Activated CD8-positive, alpha-beta memory T cell treated with anti-CD3 and anti-CD28 coated beads for 4 hours (primary cell): Measurements from ENCODE around the gene HSFX2.
"Not testable (repeated sequence)": the region's sequence is repeated elsewhere in the genome, so short reads cannot be mapped to it uniquely, and the experiment has no call there.

Source experiments
- DNase-seq, 2 donors: peaks; one replicate each; pipeline ENCODE4 v3.0.0-alpha.2; 2020; ENCODE audit warnings: low read depth in 2 of 2

HSFX2 gene

GRCh38 chrX:149587359-149587758, 7.8 kb downstream of the HSFX2 start, which contains the start of gene MAGEA9B:
Gene MAGEA9B, minus strand, starts transcription at chrX:149587459. Its CDS starts 4,280 bp downstream, at chrX:149583179.
- DNase-seq: not testable (repeated sequence)

DNA sequence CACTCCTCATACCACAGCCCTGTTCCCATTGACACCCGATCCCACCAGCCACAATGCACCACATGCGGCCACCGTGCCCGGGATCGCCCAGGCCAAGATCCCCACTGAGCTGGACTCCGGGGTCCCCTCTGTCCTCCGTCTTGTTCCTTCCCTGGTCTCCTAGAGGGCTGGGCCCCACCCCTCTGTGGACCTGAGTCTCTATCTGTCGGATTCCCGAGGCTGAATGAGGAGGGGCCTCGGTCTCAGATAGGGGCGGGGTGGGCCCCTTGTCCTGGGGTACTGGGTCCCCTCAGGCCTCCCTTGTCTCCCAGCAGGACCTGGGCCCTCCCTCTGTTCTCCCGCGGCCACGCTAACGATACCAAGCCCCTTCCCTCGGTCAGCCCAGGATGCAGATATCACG, 9.5 kb downstream of the HSFX2 start:
- not testable (repeated sequence) for DNase-seq

DNA sequence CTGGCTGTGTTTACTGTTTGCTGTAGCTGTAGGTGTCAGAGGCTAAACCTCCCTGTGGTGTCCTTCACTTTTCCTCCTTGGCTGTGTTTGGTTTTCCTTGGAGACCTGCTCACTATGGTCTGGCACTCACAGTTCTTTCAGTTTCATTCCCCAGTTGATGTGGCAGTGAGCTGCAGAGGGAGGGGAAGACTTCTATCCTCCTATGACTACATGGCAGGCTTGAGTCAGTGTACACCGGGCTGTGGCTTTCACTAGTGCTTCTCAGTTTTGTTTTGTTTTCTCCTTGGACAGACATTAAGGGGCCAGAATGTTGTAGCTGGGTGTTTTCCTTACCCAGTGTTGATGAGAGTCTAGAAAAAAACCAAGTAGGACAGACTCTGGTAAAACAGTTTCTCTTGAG, 21.7 kb downstream of the HSFX2 start:
- DNase-seq: not testable (repeated sequence)

GRCh38 chrX:149572743-149573142, 22.4 kb downstream of the HSFX2 start:
- no peak for DNase-seq

GRCh38 chrX:149571770-149572169, 23.3 kb downstream of the HSFX2 start:
- no peak for DNase-seq

DNA sequence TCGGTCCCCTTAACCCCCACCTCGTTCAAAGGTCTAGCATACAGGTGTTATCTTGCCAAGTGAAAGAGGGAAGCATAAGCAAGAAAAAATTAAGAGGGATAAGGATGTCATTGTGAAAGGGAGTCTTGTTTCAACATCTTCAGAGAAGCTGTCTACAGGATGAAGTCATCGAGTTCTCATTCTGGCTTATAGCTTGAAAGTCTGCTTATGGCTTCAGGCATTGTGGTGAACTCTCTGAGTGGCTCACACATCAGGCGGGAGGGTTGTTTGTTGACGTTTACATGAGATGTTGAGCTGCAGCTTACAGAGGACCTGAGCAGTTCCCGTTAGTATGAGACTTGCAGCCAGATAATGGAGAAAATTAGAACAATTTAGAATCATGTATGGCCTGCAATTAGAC, 24.4 kb downstream of the HSFX2 start:
- DNase-seq: no peak

- DNase-seq: no peak
Measured at GRCh38 chrX:149569770-149570169, 25.3 kb downstream of the HSFX2 start.

- no peak for DNase-seq
Measured at GRCh38 chrX:149568701-149569296, 26.3 kb downstream of the HSFX2 start.

DNA sequence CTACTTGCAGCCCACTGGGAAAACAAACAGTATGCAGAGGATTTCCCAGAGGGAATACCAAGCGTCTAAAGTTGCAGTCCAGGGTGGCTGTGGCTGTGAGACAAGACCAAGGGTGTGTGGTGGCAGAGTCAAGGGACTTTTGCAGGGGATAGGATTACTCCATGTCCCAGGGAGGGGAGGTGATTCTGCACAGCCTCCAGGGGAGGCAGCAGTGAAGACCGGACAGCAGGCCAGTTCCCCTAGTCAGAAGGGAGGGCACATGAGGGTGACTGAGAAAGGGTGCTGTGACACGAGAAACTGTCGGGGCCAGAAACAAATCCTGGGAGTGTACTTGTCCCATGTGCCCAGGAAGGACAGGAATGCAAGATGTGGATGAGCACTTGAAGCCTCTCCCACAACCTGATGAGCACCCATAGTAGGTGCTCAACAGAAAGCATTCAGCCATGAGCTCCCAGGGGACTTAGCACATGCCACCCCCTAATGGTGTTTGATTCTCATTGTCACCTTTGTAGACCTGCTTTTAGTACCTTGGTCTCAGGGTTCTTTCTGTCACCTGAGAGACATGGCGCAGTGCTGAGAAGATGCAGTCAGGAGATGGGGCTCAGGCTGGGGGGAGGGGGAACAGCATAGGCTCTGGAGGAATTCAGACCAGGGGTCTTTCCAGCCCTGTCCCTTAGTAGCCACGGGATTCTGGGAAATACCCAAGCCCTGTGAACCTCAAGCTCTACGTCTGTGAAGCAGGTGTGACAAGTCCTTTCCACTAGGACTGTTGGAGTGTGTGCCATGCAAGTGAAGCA, 27.3 kb downstream of the HSFX2 start:
- DNase-seq: no peak

DNA sequence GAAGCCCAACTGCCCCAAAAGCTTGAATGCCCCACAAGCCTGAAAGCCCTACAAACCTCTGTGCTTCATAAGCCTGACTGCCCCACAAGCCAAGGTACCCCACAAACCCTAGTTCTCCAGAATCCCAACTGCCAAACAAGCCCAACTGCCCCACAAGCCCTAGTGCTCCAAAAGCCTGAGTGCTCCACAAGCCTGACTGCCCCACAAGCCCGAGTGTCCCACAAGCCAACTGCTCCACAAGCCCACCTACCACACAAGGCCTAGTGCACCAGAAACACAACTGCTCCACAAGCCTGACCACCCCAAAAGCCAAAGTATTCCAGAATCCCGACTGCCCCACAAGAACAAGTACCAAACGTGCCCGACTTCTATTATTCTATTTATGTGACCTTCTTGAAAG, 31.8 kb downstream of the HSFX2 start:
- DNase-seq: no peak

DNA sequence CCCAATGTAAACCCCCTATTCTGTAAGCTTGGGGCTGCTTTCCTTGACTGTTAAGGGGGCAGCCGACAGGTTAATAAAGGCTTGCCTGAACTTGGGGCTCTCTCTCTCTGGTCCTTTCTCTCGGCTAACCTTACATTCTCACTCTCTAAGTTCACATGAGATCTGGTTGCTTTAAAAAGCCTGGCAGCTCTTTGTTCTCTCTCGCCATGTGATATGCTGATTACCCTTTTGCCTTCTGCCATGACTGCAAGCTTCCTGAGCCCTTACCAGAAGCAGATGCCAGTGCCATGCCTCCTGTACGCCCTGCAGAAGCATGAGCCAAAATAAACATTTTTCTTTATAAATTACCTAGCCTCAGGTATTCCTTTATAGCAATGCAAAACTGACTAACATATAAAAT, 39.9 kb downstream of the HSFX2 start:
- DNase-seq: not testable (repeated sequence)

GRCh38 chrX:149551939-149552248, 43.2 kb downstream of the HSFX2 start:
- not testable (repeated sequence) for DNase-seq

DNA sequence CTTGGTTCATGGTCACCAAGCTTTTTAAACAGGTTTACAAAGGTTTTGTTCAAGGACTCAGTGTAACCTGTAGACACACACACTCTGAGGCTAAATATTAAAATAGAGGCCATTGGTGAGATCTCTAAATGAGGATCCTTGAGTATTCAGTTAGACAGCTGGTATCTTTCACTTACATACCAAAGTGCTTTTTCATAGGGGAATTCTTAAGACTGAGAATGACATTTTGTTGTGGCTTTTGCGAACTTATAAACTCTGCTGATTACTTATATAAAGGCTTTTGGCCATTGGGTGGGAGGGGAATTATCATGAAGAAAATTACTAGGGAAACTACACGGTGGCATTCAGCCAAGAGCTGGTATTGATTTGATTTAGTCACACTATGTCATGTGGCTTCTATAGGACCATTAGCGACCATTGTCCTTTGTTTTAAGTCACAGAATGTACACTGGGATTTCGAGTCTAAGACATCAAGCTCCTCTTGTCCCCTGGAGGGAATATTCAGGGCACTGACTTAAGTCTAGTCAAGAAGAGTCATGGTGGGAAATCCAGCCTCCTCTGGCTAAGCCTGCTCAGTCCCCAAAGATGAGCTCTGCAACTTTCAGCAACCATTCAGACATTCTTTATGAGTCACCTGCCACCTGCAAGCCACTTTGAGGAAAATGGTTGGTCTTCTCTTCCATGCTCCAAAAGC, 43.7 kb downstream of the HSFX2 start:
- not testable (repeated sequence) for DNase-seq

GRCh38 chrX:149550454-149550853, 44.7 kb downstream of the HSFX2 start:
- DNase-seq: not testable (repeated sequence)

GRCh38 chrX:149549701-149550100, 45.4 kb downstream of the HSFX2 start, which contains the start of gene HSFX3:
Gene HSFX3, minus strand, starts transcription at chrX:149549924. Its CDS starts 72 bp downstream, at chrX:149549852.
- not testable (repeated sequence) for DNase-seq

- DNase-seq: not testable (repeated sequence)
Measured at GRCh38 chrX:149547782-149548181, 47.3 kb downstream of the HSFX2 start.

GRCh38 chrX:149546962-149547361, 48.2 kb downstream of the HSFX2 start:
- not testable (repeated sequence) for DNase-seq

DNA sequence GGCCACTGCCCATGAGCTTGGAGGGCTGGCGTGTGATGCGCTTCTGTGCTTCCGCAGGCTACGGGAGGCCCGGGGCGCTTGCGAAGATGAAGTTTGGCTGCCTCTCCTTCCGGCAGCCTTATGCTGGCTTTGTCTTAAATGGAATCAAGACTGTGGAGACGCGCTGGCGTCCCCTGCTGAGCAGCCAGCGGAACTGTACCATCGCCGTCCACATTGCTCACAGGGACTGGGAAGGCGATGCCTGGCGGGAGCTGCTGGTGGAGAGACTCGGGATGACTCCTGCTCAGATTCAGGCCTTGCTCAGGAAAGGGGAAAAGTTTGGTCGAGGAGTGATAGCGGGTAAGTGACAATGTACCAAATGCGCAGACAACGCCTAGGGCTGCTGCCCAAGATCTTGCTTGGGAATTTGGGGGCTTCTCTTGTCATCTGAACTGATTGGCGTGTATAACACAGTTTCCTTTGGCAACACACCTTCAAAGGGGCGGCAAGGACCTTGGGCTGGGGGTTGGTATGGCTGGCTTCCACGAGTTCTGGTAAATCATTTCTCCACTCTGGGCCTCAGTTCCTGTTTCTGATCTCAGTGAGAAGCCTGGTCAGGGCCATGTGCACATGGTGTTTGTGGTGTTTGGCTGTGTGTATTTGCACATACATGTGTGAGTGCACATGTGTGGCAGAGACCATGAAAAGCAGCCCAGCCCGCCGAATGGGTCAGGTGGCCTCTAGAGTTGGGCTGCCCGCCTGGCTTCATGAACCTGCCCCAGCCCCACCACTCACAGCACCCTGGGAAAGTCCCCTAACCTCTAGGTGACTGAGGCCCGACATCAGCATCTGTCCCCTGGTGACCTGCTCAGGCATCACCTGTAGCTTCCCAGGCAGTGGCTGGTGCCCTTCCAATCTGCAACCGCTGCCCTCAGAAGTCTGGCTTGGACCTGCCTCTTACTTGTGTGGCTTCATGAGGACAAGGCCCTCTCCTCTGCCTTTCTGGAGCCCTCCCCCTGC, 49.3 kb downstream of the HSFX2 start:
- not testable (repeated sequence) for DNase-seq
